Putamen (tissue), 1 donor: Measurements from ENCODE around the gene C10orf88.
"Not testable (repeated sequence)": the region's sequence is repeated elsewhere in the genome, so short reads cannot be mapped to it uniquely, and the experiment has no call there.

Experiments used
- DNase-seq: peaks from one replicate; pipeline ENCODE4 v3.0.0-alpha.2; 2016; ENCODE audit warnings: low spot score

The C10orf88 gene

GRCh38 chr10:122957474-122957873 is 3.4 kb upstream of the C10orf88 start:
- no peak for DNase-seq

GRCh38 chr10:122955892-122956291 is 1.9 kb upstream of the C10orf88 start:
- no peak for DNase-seq

GRCh38 chr10:122954731-122955050 is 664 bp upstream of the C10orf88 start:
- DNase-seq = no peak

- no peak for DNase-seq
Measured at GRCh38 chr10:122949296-122949695, 4.7 kb downstream of the C10orf88 start.

- DNase-seq = no peak
Measured at GRCh38 chr10:122939856-122940543, 14.0 kb downstream of the C10orf88 start.

- no peak for DNase-seq
Measured at GRCh38 chr10:122939133-122939855, 14.7 kb downstream of the C10orf88 start.

- no peak for DNase-seq
Measured at GRCh38 chr10:122931088-122931906, 22.7 kb downstream of the C10orf88 start.

- no peak for DNase-seq
Measured at GRCh38 chr10:122930140-122930539, 23.9 kb downstream of the C10orf88 start.

- DNase-seq = no peak
Measured at GRCh38 chr10:122915700-122916099, 38.3 kb downstream of the C10orf88 start.

GRCh38 chr10:122911889-122912484 is 42.0 kb downstream of the C10orf88 start:
- DNase-seq = no peak

GRCh38 chr10:122910310-122910709 is 43.7 kb downstream of the C10orf88 start, which contains the start of gene FAM24A:
FAM24A (plus strand) TSS chr10:122910610; CDS start chr10:122911635, 1,025 bp downstream.
- no peak for DNase-seq

GRCh38 chr10:122903861-122904260 is 50.2 kb downstream of the C10orf88 start:
- DNase-seq = not testable (repeated sequence)

GRCh38 chr10:122894261-122894944 is 59.6 kb downstream of the C10orf88 start:
- DNase-seq = no peak

GRCh38 chr10:122884166-122884565 is 69.9 kb downstream of the C10orf88 start:
- no peak for DNase-seq

GRCh38 chr10:122882766-122883165 is 71.3 kb downstream of the C10orf88 start:
- no peak for DNase-seq
